ENCODE results near the gene ATG9A. TPM values are rescaled to one million over a fixed set of nuclear protein-coding genes. Genes with fewer than 3 reads are reported as not detected.
A peak's percentile ranks its signal among the peaks of the same experiment; 100 is the strongest.

Gene ATG9A
- total RNA-seq, 1 donor from 2014 or later, result 62.4 TPM

DNA sequence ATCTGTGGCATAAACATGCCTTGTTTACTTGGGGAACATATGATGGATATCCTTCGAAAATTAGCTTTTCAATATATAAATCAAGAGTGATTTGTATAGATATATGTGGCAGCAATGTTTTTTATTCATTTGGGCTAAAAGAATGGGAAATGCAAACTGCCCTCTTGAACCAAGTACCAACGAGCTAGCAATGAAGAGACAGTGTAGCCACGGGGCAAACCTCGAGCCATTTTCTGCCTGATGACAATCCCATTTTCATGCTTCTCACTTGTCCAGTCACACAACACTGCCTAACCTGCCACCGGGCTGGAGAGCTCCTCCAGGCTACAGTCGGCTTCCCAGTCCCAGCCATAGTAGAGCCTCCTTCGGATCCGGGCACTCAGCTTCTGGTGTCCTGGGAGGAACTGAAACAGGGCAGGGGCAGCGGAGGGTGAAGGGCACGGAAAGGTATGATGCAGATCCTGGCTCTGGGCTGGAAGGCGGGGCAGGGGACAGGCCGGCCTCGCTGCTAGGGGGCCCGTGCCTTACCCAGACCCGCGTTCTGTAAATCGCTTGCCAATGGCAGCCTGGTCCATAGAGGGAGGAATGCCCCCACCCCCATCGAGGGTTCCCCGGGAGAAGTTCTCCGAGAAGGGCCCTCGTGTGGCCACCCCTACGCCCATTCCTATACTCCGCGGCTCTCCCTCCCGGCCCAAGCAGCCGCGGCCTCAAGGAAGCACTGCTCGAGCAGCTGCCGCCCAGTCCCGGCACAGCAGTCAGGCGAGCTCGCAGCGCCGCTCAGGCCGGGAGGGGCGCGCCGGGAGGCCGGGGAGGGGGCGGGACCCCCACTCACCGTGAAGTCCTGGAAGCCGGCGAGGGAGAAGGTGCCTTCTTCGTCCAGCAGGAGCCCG, 53.3 kb downstream of the ATG9A start:
- intact Hi-C loops (cut with DNase I), result loop anchor here (2.0 kb wide), 1 partner anchor 43 kb away; the partner anchor contains the start of gene ABCB6
- peak in 1 of 2 donors; percentile 88 for DNase-seq (ENCODE audit: extremely low spot score in 2 of 2)
- peak overlapping the region; percentile 99 for H3K27ac ChIP-seq
- TF ChIP-seq POLR2AphosphoS5 (IDR thresholded peaks at IDR 0.05; ENCODE audit: insufficient read depth in 1 of 2, low read depth in 1 of 2) (no peak), POLR2A (IDR thresholded peaks at IDR 0.05) (no peak)
- TF ChIP-seq, protein P1, sequence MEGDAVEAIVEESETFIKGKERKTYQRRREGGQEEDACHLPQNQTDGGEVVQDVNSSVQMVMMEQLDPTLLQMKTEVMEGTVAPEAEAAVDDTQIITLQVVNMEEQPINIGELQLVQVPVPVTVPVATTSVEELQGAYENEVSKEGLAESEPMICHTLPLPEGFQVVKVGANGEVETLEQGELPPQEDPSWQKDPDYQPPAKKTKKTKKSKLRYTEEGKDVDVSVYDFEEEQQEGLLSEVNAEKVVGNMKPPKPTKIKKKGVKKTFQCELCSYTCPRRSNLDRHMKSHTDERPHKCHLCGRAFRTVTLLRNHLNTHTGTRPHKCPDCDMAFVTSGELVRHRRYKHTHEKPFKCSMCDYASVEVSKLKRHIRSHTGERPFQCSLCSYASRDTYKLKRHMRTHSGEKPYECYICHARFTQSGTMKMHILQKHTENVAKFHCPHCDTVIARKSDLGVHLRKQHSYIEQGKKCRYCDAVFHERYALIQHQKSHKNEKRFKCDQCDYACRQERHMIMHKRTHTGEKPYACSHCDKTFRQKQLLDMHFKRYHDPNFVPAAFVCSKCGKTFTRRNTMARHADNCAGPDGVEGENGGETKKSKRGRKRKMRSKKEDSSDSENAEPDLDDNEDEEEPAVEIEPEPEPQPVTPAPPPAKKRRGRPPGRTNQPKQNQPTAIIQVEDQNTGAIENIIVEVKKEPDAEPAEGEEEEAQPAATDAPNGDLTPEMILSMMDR (IDR thresholded peaks at IDR 0.05), result no peak
- H3K9me3 ChIP-seq, result no peaks in the 10 kb centered on the region
- H3K4me1 ChIP-seq, result peaks cover 33% of the 10 kb centered on the region
- no peaks in the 10 kb centered on the region for H3K27me3 ChIP-seq
- peak overlapping the region; percentile 71 to 93 for H3K4me3 ChIP-seq
- peaks cover 0 to 47% of the 10 kb centered on the region in 2 donors for H3K36me3 ChIP-seq

GRCh38 chr2:219175486-219175885, 54.0 kb downstream of the ATG9A start:
- TF ChIP-seq POLR2A (IDR thresholded peaks at IDR 0.05) (no peak), POLR2AphosphoS5 (IDR thresholded peaks at IDR 0.05; ENCODE audit: insufficient read depth in 1 of 2, low read depth in 1 of 2) (no peak)
- TF ChIP-seq, protein P1 (IDR thresholded peaks at IDR 0.05), result no peak
- peak overlapping the region; percentile 99 for H3K27ac ChIP-seq
- intact Hi-C loops (cut with DNase I), result no loop called here
- no peaks in the 10 kb centered on the region for H3K9me3 ChIP-seq
- H3K27me3 ChIP-seq, result no peaks in the 10 kb centered on the region
- H3K4me3 ChIP-seq, result peak overlapping the region; percentile 71 to 93
- H3K4me1 ChIP-seq, result peaks cover 33% of the 10 kb centered on the region
- H3K36me3 ChIP-seq, result peaks cover 0 to 41% of the 10 kb centered on the region in 2 donors
- DNase-seq (ENCODE audit: extremely low spot score in 2 of 2), result peak in 1 of 2 donors; percentile 71

DNA sequence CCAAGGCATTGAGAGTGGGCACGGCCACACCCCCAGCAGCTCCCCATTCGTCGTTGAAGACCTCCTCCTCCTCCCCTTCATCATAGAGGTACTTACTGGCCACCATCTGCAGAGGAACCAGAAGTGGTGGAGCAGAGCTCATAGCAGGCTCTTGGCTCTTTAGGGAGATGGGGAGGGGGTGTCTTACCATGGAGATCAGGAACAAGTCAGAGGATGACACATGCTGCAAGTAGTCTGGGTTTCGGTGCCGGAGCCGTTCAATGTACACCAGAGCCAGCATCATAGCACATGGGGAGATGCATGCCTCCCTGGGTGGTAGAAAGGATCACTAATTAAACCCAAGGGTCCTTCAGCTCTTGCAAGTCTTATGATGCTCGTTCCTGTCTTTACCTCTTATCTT, 54.6 kb downstream of the ATG9A start:
- H3K27ac ChIP-seq, result peak overlapping the region; percentile 22
- peaks cover 0 to 34% of the 10 kb centered on the region in 2 donors for H3K36me3 ChIP-seq
- peak in 1 of 2 donors; percentile 78 for DNase-seq (ENCODE audit: extremely low spot score in 2 of 2)
- H3K9me3 ChIP-seq, result no peaks in the 10 kb centered on the region
- TF ChIP-seq, protein P1 (IDR thresholded peaks at IDR 0.05), result no peak
- TF ChIP-seq POLR2A (IDR thresholded peaks at IDR 0.05), result no peak
- no peak for TF ChIP-seq POLR2AphosphoS5 (IDR thresholded peaks at IDR 0.05; ENCODE audit: insufficient read depth in 1 of 2, low read depth in 1 of 2)
- intact Hi-C loops (cut with DNase I), result no loop called here
- peaks cover 30% of the 10 kb centered on the region for H3K4me1 ChIP-seq
- no peaks in the 10 kb centered on the region for H3K27me3 ChIP-seq
- no peak overlapping the region for H3K4me3 ChIP-seq

GRCh38 chr2:219174146-219174545, 55.3 kb downstream of the ATG9A start:
- no peak overlapping the region for H3K27ac ChIP-seq
- intact Hi-C loops (cut with DNase I), result no loop called here
- peaks cover 23% of the 10 kb centered on the region for H3K4me1 ChIP-seq
- peak in 1 of 2 donors; percentile 44 for DNase-seq (ENCODE audit: extremely low spot score in 2 of 2)
- no peak overlapping the region for H3K4me3 ChIP-seq
- H3K27me3 ChIP-seq, result no peaks in the 10 kb centered on the region
- H3K36me3 ChIP-seq, result peaks cover 0 to 30% of the 10 kb centered on the region in 2 donors
- TF ChIP-seq POLR2A (IDR thresholded peaks at IDR 0.05), result no peak
- TF ChIP-seq POLR2AphosphoS5 (IDR thresholded peaks at IDR 0.05; ENCODE audit: insufficient read depth in 1 of 2, low read depth in 1 of 2), result no peak
- TF ChIP-seq, protein P1 (IDR thresholded peaks at IDR 0.05), result no peak
- H3K9me3 ChIP-seq, result no peaks in the 10 kb centered on the region

- intact Hi-C loops (cut with DNase I), result no loop called here
- no peaks in the 10 kb centered on the region for H3K9me3 ChIP-seq
- H3K27ac ChIP-seq, result no peak overlapping the region
Observed at GRCh38 chr2:219173176-219173575, 56.3 kb downstream of the ATG9A start.

More at GRCh38 chr2:219173176-219173575, 56.3 kb downstream of the ATG9A start:
- Histone ChIP-seq H3K4me3 (no peak overlapping the region), H3K36me3 (peaks cover 0 to 30% of the 10 kb centered on the region in 2 donors), H3K4me1 (peaks cover 16% of the 10 kb centered on the region), H3K27me3 (no peaks in the 10 kb centered on the region)
- DNase-seq (ENCODE audit: extremely low spot score in 2 of 2), result peak in 1 of 2 donors; percentile 81
- TF ChIP-seq, protein P1 (IDR thresholded peaks at IDR 0.05), result no peak
- TF ChIP-seq POLR2A (IDR thresholded peaks at IDR 0.05) (no peak), POLR2AphosphoS5 (IDR thresholded peaks at IDR 0.05; ENCODE audit: insufficient read depth in 1 of 2, low read depth in 1 of 2) (no peak)

All from vagina (tissue), 2 donors.